Pancreas (tissue), 10 donors: ENCODE results near the gene GYPB. TPM values are rescaled to one million over a fixed set of nuclear protein-coding genes. Genes with fewer than 3 reads are reported as not detected.
A peak's percentile ranks its signal among the peaks of the same experiment; 100 is the strongest.
"Not testable (repeated sequence)": the region's sequence is repeated elsewhere in the genome, so short reads cannot be mapped to it uniquely, and the experiment has no call there.

Experiments used
- ATAC-seq, 4 donors: fragments of 200-7000 bp; cut with Tn5 transposase; one replicate each; pipeline versions ENCODE4 v1.8.0 to v1.9.1; 2020; ENCODE audit warnings: mild to moderate bottlenecking in 4 of 4, moderate library complexity in 4 of 4
- DNase-seq, 6 donors: peaks; one replicate each; pipeline ENCODE4 v3.0.0-alpha.2; 2020
- FAIRE-seq: peaks from 2 replicates; lab custom pipeline; 2012; peaks lifted over from hg19 to GRCh38; lab: Jason Lieb, UNC
- H3K27ac ChIP-seq, 4 donors: fragments of 200-600 bp; sonication (generic); 1 replicate in 3 of 4; 2 replicates in 1 of 4; pipeline versions ENCODE4 v1.5.0 to v1.8.0; 2020
- H3K27me3 ChIP-seq, 4 donors: fragments of 200-600 bp; one replicate each; pipeline ENCODE4 v1.8.0; 2021
- H3K36me3 ChIP-seq, 3 donors: fragments of 200-600 bp; sonication (generic) in 1 of 3; one replicate each; pipeline versions ENCODE4 v1.5.0 to v1.8.0; 2020 to 2021
- H3K4me1 ChIP-seq, 3 donors: fragments of 200-600 bp; one replicate each; pipeline ENCODE4 v1.8.0; 2021
- H3K4me3 ChIP-seq, 4 donors: fragments of 200-600 bp; sonication (generic) in 2 of 4; one replicate each; pipeline versions ENCODE4 v1.5.0 to v1.8.0; 2020 to 2021
- H3K9me3 ChIP-seq, 4 donors: fragments of 200-600 bp; one replicate each; pipeline ENCODE4 v1.8.0; 2021
- WGBS, 2 donors: extraction: QIAGEN DNeasy Blood & Tissue Kit; methylation state at CpG; one replicate each; pipeline ENCODE4 v1.1.7; 2013; 5-methylcytosine and 5-hydroxymethylcytosine counted together
- intact Hi-C, 3 donors: fragments of 100-400 bp; cut with DNase I; formaldehyde crosslinking; loops; one replicate each; pipeline versions ENCODE4 v1.11.1 to v1.14.2; 2022
- polyA plus RNA-seq, 2 donors: library from polyadenylated mRNA; stranded (reverse); fragments of 200-250 nt; gene quantifications; one replicate each; pipeline ENCODE4 v1.2.3, GENCODE V29; 2013
- total RNA-seq, 6 donors: library from RNA; stranded (reverse); fragmentation: NEBNext Ultra II Directional in 4 of 6; extraction: Animal tissue kit (Norgen Biotek cat#: 25700) in 4 of 6; gene quantifications; one replicate each; pipeline versions ENCODE4 v1.2.1 to v1.2.4, GENCODE V29; 2021 to 2023
- TF ChIP-seq, protein P1 (sequence below), 4 donors: fragments of 200-600 bp; sonication (generic) in 3 of 4; IDR thresholded peaks; one replicate each; pipeline versions ENCODE4 v1.5.0 to v1.8.0; 2021; ENCODE audit warnings: antibody characterized with exemption in 4 of 4
- donor health status: healthy with polysubstance abuse.
- donor health status: DM: no; HTN: no; CAD: no; lungs with moderate emphysema.
- donor health status: DM: no; HTN: no; CAD: no.
- donor health status: control.
- donor health status: control.
- donor health status: Bipolar disorder and iron deficiency.
- donor health status: DM: yes; HTN: yes; CAD: no.
- donor health status: DM: no; HTN: no; CAD: no.
- donor health status: DM: no; HTN: no; CAD: no.
- donor health status: DM: yes; HTN: yes; CAD: no.

The GYPB gene
- total and polyA plus RNA-seq, 8 donors, result not detected

DNA sequence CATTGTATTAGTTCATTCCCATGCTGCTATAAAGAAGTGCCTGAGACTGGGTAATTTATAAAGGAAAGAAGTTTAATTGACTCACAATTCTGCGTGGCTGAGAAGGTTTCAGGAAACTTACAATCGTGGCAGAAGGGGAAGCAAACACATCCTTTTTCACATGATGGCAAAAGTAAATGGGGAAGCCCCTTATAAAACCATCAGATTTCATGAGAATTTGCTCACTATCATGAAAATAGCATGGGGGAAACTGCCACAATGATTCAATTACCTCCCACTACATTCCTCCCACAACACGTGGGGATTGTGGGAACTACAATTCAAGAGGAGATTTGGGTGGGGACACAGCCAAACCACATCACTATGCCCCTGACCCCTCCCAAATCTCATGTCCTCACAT is 28.5 kb downstream of the GYPB start:
- H3K27ac ChIP-seq, H3K4me1 ChIP-seq, intact Hi-C loops, FAIRE-seq, H3K4me3 ChIP-seq, DNase-seq, H3K27me3 ChIP-seq, H3K36me3 ChIP-seq, H3K9me3 ChIP-seq, ATAC-seq: not testable (repeated sequence)
- WGBS, 2 donors, result 36 to 69% methylated on average over 2 to 3 of the region's 3 CpGs

DNA sequence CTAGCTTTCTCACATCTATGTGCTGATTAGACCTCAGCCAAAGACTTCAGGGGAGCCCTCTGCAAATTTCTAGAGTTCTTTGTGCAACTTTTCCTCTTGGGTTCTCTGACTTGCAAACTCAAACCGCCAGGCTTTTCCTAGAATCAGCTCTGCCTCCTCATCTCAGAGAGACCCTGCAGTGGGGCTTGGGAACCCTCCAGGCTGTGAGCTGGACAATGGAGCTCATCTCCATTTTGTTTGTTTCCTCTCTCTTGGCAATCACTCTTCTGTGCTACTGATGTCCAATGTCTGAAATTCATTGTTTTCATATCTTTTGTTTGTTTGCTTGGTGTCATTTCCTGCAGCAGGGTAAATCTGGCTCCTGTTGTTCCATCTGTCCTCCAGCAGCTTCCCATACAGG is 33.0 kb downstream of the GYPB start:
- DNase-seq (no peak), ATAC-seq (no peak), FAIRE-seq (no peak)
- no peaks in the 10 kb centered on the region for H3K4me1 ChIP-seq
- H3K27me3 ChIP-seq, result no peaks in the 10 kb centered on the region
- 50 to 74% methylated on average over 1 of the region's 1 CpG for WGBS, 2 donors
- H3K4me3 ChIP-seq, result no peak overlapping the region
- intact Hi-C loops, result no loop called here
- H3K27ac ChIP-seq, result no peak overlapping the region
- H3K36me3 ChIP-seq, result no peaks in the 10 kb centered on the region
- no peaks in the 10 kb centered on the region for H3K9me3 ChIP-seq
- TF ChIP-seq, protein P1, sequence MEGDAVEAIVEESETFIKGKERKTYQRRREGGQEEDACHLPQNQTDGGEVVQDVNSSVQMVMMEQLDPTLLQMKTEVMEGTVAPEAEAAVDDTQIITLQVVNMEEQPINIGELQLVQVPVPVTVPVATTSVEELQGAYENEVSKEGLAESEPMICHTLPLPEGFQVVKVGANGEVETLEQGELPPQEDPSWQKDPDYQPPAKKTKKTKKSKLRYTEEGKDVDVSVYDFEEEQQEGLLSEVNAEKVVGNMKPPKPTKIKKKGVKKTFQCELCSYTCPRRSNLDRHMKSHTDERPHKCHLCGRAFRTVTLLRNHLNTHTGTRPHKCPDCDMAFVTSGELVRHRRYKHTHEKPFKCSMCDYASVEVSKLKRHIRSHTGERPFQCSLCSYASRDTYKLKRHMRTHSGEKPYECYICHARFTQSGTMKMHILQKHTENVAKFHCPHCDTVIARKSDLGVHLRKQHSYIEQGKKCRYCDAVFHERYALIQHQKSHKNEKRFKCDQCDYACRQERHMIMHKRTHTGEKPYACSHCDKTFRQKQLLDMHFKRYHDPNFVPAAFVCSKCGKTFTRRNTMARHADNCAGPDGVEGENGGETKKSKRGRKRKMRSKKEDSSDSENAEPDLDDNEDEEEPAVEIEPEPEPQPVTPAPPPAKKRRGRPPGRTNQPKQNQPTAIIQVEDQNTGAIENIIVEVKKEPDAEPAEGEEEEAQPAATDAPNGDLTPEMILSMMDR (IDR thresholded peaks at IDR 0.05), result no peak

DNA sequence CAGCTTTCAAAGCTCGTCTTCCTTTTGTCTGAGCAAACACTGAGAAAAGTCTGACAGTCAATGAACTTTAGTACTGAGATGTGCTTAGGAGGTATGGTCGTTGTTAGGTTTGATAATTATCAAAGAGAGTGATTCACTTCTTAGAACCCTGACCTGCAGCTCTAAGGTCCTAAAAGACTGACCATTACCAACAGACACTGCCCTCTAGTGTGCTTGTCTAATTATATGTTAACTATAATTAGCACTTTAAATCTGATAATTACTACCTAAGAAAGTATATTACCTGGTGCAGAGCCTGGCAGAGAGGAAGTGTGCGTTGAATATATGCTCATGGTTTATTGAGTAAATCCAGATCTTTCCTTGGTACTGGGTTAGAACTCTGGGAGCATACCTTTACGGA is 38.4 kb downstream of the GYPB start:
- whole genome bisulfite sequencing, 2 donors, result 24 to 63% methylated on average over 4 of the region's 4 CpGs
- ATAC-seq, FAIRE-seq, DNase-seq, H3K27ac ChIP-seq, H3K9me3 ChIP-seq, H3K36me3 ChIP-seq, H3K27me3 ChIP-seq, H3K4me3 ChIP-seq, H3K4me1 ChIP-seq, intact Hi-C loops: not testable (repeated sequence)

DNA sequence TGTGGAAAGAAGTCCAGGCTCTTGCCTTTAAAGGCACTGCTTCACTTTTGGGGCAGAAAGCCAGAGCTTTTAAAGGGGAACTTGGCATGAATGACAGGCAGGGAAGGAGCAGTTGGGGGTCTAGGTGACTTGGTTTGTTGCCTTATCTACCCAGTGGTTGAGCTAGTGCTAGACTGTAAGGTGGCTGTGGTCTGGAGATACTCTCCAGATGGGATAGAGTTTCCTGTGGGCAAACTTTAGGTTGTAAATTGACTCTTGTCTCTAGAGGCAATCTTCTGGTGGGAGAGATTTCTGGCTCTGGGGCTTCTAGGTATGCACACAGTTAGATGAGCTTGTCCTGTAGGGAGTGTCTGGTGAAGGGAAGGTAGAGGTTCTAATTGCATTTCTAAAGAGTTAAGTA is 43.7 kb downstream of the GYPB start:
- H3K9me3 ChIP-seq, H3K36me3 ChIP-seq, FAIRE-seq, intact Hi-C loops, ATAC-seq, H3K4me3 ChIP-seq, DNase-seq, H3K27ac ChIP-seq, H3K4me1 ChIP-seq, H3K27me3 ChIP-seq: not testable (repeated sequence)

DNA sequence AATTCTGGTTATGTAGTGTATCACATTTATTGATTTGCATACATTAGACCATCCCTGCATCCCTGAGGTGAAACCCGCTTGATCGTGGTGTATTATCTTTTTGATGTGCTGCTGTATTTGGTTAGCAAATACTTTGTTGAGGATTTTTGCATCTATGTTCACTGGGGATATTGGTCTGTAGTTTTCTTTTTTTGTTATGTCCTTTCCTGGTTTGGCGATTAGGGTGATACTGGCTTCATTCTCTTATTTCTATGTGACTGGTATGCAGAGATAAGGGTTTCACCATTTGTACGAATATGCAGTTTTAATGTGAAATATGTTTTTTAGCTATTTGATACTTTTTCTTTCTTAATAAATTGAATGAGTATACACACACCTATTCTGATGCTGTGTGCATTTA is 45.2 kb downstream of the GYPB start:
- H3K4me3 ChIP-seq, FAIRE-seq, H3K4me1 ChIP-seq, DNase-seq, H3K27me3 ChIP-seq, H3K9me3 ChIP-seq, H3K27ac ChIP-seq, ATAC-seq, intact Hi-C loops, H3K36me3 ChIP-seq: not testable (repeated sequence)
- 70 to 86% methylated on average over 4 of the region's 4 CpGs for WGBS, 2 donors

DNA sequence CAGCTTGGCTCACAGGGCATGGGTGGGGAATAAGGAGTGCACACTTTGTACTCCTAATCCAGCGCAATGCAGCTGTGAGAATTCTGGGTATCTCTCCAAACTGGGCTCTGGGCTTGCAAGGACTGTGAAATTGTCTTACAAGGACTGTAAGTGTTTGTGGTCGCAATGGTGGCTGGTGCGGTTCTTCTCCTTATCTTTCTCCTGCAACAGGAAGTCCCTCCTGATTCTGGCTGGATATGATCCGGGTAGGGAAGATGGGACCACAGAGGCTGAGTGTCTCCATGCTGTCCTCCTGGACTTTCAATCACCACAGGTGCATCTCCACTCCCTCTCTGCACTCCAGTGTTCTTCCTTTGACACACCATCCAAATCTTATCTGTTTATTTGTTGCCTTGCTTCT is 58.1 kb downstream of the GYPB start:
- TF ChIP-seq, protein P1 (IDR thresholded peaks at IDR 0.05), result no peak
- no peaks in the 10 kb centered on the region for H3K36me3 ChIP-seq
- no peaks in the 10 kb centered on the region for H3K9me3 ChIP-seq
- ATAC-seq (no peak), FAIRE-seq (no peak), DNase-seq (no peak)
- no peaks in the 10 kb centered on the region for H3K27me3 ChIP-seq
- H3K27ac ChIP-seq, result no peak overlapping the region
- no peaks in the 10 kb centered on the region for H3K4me1 ChIP-seq
- intact Hi-C loops, result no loop called here
- WGBS, 2 donors, result 80 to 85% methylated on average over 4 of the region's 4 CpGs
- no peak overlapping the region for H3K4me3 ChIP-seq

DNA sequence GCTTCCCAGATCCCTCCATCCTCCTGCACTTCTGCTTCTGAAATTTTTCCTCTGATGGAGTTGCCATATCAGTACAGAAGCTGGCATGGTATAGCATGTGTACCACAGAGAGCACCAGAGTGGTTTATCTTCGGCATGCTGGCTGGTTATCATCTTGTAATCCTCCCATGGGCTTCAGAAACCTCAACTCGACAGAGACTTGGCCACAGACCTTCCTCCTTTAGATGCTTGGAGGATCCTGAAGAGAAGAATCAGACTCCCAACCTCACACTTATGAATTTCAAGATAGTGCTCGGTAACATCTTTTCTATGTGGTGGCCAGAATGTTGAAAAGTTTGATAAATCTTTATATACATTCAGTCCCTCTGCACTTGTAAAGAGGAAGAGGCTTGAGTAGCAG is 63.9 kb downstream of the GYPB start:
- H3K36me3 ChIP-seq, H3K9me3 ChIP-seq, ATAC-seq, intact Hi-C loops, H3K4me3 ChIP-seq, H3K4me1 ChIP-seq, H3K27ac ChIP-seq, H3K27me3 ChIP-seq, FAIRE-seq, DNase-seq: not testable (repeated sequence)
- WGBS, 2 donors, result 67 to 73% methylated on average over 3 of the region's 3 CpGs

DNA sequence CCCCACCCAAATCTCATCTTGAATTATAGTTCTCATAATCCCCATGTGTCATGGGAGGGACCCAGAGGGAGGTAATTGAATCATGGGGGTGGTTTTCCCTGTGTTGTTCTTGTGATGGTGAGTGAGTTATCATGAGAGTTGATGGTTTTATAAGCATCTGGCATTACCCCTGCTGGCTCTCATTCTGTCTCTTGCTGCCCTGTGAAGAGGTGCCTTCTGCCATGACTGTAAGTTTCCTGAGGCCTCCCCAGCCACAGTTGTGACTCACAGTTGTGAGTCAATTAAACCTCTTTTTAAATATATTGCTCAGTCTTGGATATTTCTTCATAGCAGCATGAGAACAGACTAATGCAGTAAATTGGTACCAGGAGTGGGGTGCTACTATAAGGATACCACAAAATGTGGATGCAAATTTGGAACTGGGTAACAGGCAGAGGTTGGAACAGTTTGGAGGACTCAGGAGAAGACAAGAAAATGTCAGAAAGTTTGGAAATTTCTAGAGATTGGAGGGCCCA is 67.7 kb downstream of the GYPB start:
- intact Hi-C loops, H3K27me3 ChIP-seq, H3K4me1 ChIP-seq, DNase-seq, FAIRE-seq, ATAC-seq, H3K9me3 ChIP-seq, H3K4me3 ChIP-seq, H3K27ac ChIP-seq, H3K36me3 ChIP-seq: not testable (repeated sequence)

DNA sequence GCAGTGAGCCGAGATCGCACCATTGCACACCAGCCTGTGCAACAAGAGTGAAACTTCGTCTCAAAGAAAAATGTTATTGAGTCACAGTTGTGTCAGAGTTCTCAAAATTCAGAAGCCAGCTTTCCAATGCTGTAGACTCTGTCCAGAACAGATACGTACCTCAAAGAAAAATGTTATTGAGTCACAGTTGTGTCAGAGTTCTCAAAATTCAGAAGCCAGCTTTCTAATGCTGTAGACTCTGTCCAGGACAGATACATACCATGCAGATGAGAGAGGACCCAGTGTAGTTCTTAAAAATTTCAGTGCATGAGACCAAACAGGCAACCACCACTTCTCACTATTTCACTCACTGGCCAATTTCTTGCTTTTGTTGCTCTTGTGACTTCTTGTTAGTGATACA is 68.2 kb downstream of the GYPB start:
- H3K4me1 ChIP-seq, DNase-seq, ATAC-seq, intact Hi-C loops, H3K9me3 ChIP-seq, H3K36me3 ChIP-seq, FAIRE-seq, H3K27ac ChIP-seq, H3K27me3 ChIP-seq, H3K4me3 ChIP-seq: not testable (repeated sequence)
- WGBS, 2 donors, result 87 to 92% methylated on average over 4 of the region's 4 CpGs

DNA sequence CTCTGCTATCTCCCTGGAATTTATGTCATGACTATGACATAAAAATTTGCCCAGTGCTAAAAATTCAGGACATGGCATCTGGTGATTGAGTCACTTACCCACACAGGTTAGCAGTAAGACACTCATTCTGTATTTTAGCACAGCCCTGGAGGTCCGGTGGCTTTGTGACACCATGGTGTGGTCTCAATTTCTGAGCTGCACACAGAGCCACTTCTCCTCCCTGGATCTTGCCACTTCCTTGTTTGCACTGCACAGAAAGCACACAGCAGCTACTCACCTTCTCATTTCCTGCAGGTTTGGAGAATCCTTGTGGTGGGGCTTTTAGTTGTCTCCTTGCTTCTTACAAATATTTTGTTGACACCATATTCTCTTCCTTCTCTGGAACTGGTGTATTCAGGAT is 69.0 kb downstream of the GYPB start:
- intact Hi-C loops, ATAC-seq: not testable (repeated sequence)
- WGBS, 2 donors, result 5 to 63% methylated on average over 1 of the region's 1 CpG

DNA sequence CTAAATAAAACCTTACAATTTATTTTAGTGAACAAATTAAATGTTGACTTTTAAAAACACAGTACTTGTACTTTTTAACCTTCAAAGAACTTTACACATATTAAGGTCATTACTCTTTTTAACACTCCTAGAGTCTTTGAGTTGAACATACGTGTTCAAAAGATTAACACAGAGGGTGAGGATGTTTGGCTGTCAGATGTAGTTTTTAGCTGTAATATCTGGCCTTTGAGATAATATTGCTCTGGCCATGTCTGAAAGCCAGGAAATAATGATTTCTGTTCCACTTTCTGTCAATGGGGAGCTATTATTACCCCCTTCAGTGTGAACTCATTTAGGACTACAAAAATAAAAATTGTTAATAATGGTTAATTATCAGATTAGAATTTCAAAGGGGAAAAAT is 71.7 kb downstream of the GYPB start:
- H3K9me3 ChIP-seq, DNase-seq, H3K27me3 ChIP-seq, intact Hi-C loops, H3K4me1 ChIP-seq, H3K36me3 ChIP-seq, H3K27ac ChIP-seq, ATAC-seq, H3K4me3 ChIP-seq: not testable (repeated sequence)
- peak; percentile 13 for FAIRE-seq
- 50 to 66% methylated on average over 1 of the region's 1 CpG for WGBS, 2 donors

More for the DNA sequence above, 69.0 kb downstream of the GYPB start:
- H3K27ac ChIP-seq, H3K27me3 ChIP-seq, H3K36me3 ChIP-seq, FAIRE-seq, H3K4me1 ChIP-seq, DNase-seq, H3K9me3 ChIP-seq, H3K4me3 ChIP-seq: not testable (repeated sequence)
